ENCODE data around the gene HLF. TPM values are rescaled to one million over a fixed set of nuclear protein-coding genes. Genes with fewer than 3 reads are reported as not detected.

HLF gene
- total and polyA plus RNA-seq, 10 of the 15 experiments (the other 5 are each of a cell fraction or from before 2014, with no cell fraction given), result 0.01 to 0.33 (median 0.20) TPM; not detected in 3

DNA sequence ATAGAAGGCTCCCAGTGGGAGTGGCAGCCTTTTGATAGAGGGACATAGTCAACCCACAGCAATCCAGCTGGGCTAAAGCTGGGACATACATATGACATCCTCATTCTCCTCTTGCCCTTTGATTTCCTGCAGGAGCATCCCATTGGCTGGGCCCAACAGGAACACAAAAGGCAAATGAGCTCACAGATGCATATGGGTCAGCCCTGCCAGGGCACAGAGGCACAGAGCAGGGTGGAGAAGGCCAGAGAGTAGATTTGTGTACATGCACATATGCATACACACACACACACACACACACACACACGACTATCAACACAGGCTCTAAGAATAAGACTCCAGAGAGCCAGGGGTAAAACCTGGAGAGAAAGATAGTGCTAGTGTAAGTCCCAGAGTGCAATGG, 98.3 kb downstream of the HLF start (continued):
- TF ChIP-seq CHD4 (IDR thresholded peaks at IDR 0.05) (no peak), TCF12 (IDR thresholded peaks at IDR 0.05; ENCODE audit: low read depth, low read length) (no peak), KLF5 (IDR thresholded peaks at IDR 0.05; ENCODE audit: partially characterized antibody) (no peak)
- TF ChIP-seq, protein P1, sequence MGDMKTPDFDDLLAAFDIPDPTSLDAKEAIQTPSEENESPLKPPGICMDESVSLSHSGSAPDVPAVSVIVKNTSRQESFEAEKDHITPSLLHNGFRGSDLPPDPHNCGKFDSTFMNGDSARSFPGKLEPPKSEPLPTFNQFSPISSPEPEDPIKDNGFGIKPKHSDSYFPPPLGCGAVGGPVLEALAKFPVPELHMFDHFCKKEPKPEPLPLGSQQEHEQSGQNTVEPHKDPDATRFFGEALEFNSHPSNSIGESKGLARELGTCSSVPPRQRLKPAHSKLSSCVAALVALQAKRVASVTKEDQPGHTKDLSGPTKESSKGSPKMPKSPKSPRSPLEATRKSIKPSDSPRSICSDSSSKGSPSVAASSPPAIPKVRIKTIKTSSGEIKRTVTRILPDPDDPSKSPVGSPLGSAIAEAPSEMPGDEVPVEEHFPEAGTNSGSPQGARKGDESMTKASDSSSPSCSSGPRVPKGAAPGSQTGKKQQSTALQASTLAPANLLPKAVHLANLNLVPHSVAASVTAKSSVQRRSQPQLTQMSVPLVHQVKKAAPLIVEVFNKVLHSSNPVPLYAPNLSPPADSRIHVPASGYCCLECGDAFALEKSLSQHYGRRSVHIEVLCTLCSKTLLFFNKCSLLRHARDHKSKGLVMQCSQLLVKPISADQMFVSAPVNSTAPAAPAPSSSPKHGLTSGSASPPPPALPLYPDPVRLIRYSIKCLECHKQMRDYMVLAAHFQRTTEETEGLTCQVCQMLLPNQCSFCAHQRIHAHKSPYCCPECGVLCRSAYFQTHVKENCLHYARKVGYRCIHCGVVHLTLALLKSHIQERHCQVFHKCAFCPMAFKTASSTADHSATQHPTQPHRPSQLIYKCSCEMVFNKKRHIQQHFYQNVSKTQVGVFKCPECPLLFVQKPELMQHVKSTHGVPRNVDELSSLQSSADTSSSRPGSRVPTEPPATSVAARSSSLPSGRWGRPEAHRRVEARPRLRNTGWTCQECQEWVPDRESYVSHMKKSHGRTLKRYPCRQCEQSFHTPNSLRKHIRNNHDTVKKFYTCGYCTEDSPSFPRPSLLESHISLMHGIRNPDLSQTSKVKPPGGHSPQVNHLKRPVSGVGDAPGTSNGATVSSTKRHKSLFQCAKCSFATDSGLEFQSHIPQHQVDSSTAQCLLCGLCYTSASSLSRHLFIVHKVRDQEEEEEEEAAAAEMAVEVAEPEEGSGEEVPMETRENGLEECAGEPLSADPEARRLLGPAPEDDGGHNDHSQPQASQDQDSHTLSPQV (IDR thresholded peaks at IDR 0.05), result no peak
- TF ChIP-seq, protein P2, sequence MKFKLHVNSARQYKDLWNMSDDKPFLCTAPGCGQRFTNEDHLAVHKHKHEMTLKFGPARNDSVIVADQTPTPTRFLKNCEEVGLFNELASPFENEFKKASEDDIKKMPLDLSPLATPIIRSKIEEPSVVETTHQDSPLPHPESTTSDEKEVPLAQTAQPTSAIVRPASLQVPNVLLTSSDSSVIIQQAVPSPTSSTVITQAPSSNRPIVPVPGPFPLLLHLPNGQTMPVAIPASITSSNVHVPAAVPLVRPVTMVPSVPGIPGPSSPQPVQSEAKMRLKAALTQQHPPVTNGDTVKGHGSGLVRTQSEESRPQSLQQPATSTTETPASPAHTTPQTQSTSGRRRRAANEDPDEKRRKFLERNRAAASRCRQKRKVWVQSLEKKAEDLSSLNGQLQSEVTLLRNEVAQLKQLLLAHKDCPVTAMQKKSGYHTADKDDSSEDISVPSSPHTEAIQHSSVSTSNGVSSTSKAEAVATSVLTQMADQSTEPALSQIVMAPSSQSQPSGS (IDR thresholded peaks at IDR 0.05; ENCODE audit: low read length), result no peak

DNA sequence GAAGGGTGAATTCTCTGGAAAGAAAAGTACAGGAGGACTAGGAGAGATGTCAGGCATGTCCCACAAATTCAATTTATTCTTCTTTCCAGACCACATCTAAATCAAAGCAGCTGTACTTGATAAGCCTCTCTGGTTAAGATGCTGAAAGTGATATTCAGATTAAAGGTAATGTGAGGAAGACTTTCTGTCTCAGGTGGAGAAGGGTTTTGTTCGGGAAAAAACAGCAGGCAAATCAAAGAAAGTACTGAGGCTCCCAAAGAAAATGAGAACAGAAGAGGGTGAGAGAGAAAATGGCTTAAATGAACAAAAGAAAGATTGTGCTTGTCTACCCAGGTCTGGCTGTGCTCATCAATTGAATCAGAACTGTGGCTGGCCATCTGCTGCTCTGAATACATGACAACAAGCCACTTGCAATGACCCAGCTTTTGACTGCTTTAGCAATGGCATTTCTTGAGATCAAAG, 101.3 kb downstream of the HLF start:
- no peak for ATAC-seq
- Histone ChIP-seq H3K4me1 (ENCODE audit: control insufficient read depth, insufficient read depth, low read length) (no peaks in the 10 kb centered on the region), H3K9ac (ENCODE audit: control insufficient read depth, insufficient read depth, low read length) (no peak overlapping the region), H3K4me2 (ENCODE audit: control insufficient read depth, insufficient read depth) (no peak overlapping the region), H3K27ac (ENCODE audit: control insufficient read depth, insufficient read depth) (no peak overlapping the region), H3K4me3 (no peak overlapping the region), H4K20me1 (ENCODE audit: control insufficient read depth, insufficient read depth) (no peaks in the 10 kb centered on the region), H3K9me3 (replicated peaks; ENCODE audit: control insufficient read depth, insufficient read depth, low read length) (peaks cover under 1% of the 10 kb centered on the region; the same call in 2 of the 3 replicates), H3K27me3 (replicated peaks in 1 of 2; ENCODE audit: control insufficient read depth in 2 of 2, insufficient read depth in 2 of 2, low read length in 1 of 2) (no peaks in the 10 kb centered on the region), H3K36me3 (ENCODE audit: control insufficient read depth in 2 of 2, insufficient read depth in 2 of 2, low read length in 1 of 2) (no peaks in the 10 kb centered on the region), H3K79me2 (ENCODE audit: control insufficient read depth, insufficient read depth, low read length) (no peaks in the 10 kb centered on the region), H2AFZ (ENCODE audit: control insufficient read depth, low read depth, low read length) (no peak overlapping the region)
- intact Hi-C loops (cut with micrococcal nuclease; ENCODE audit: unreplicated experiment) (no loop called here), in situ Hi-C loops (cut with MboI) (no loop called here)
- BruUV-seq (replicated peaks), result no TSS peak
- ChIA-PET SMC1A (ENCODE audit: uncharacterized antibody, unreplicated experiment) (interaction anchor here (1.0 to 2.5 kb wide), 4 partner anchors 9 to 148 kb away, joined by 4 to 8 read pairs (median 6); no protein-coding TSS in a partner anchor), RAD21 (ENCODE audit: unreplicated experiment) (interaction anchor here (0.6 kb wide), 1 partner anchor 148 kb away, joined by 3 read pairs; no protein-coding TSS in a partner anchor), POLR2A (interaction anchor here (0.6 kb wide), 1 partner anchor 176 kb away, joined by 3 read pairs; no protein-coding TSS in a partner anchor), CTCF (interaction anchor here (1.1 to 3.4 kb wide), 5 partner anchors 10 to 417 kb away, joined by 3 to 30 read pairs (median 4); no protein-coding TSS in a partner anchor)
- no peak for DNase-seq (ENCODE audit: low read depth, low spot score)
- FAIRE-seq, result peak; percentile 7
- 25% methylated on average over 1 of the region's 1 CpG for WGBS (ENCODE audit: insufficient coverage, insufficient replicate concordance, low lambda C conversion rate, missing lambda C conversion rate)
- TF ChIP-seq TCF7 (IDR thresholded peaks at IDR 0.05; ENCODE audit: borderline replicate concordance), result no peak
- TF ChIP-seq, protein P3, sequence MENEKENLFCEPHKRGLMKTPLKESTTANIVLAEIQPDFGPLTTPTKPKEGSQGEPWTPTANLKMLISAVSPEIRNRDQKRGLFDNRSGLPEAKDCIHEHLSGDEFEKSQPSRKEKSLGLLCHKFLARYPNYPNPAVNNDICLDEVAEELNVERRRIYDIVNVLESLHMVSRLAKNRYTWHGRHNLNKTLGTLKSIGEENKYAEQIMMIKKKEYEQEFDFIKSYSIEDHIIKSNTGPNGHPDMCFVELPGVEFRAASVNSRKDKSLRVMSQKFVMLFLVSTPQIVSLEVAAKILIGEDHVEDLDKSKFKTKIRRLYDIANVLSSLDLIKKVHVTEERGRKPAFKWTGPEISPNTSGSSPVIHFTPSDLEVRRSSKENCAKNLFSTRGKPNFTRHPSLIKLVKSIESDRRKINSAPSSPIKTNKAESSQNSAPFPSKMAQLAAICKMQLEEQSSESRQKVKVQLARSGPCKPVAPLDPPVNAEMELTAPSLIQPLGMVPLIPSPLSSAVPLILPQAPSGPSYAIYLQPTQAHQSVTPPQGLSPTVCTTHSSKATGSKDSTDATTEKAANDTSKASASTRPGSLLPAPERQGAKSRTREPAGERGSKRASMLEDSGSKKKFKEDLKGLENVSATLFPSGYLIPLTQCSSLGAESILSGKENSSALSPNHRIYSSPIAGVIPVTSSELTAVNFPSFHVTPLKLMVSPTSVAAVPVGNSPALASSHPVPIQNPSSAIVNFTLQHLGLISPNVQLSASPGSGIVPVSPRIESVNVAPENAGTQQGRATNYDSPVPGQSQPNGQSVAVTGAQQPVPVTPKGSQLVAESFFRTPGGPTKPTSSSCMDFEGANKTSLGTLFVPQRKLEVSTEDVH (IDR thresholded peaks at IDR 0.05; ENCODE audit: low read depth, partially characterized antibody), result no peak
- no peak for TF ChIP-seq WRNIP1 (IDR thresholded peaks at IDR 0.05; ENCODE audit: borderline replicate concordance, low read depth, low read length)
- TF ChIP-seq PML (IDR thresholded peaks at IDR 0.05; ENCODE audit: low read length), result no peak
- TF ChIP-seq, protein P4, sequence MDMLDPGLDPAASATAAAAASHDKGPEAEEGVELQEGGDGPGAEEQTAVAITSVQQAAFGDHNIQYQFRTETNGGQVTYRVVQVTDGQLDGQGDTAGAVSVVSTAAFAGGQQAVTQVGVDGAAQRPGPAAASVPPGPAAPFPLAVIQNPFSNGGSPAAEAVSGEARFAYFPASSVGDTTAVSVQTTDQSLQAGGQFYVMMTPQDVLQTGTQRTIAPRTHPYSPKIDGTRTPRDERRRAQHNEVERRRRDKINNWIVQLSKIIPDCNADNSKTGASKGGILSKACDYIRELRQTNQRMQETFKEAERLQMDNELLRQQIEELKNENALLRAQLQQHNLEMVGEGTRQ (IDR thresholded peaks at IDR 0.05; ENCODE audit: borderline replicate concordance, low read depth, low read length), result no peak
- no peak for TF ChIP-seq BHLHE40 (IDR thresholded peaks at IDR 0.05; ENCODE audit: borderline replicate concordance in 1 of 2, low read depth in 2 of 2, low read length in 1 of 2)
- TF ChIP-seq, protein P5, sequence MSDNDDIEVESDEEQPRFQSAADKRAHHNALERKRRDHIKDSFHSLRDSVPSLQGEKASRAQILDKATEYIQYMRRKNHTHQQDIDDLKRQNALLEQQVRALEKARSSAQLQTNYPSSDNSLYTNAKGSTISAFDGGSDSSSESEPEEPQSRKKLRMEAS (IDR thresholded peaks at IDR 0.05; ENCODE audit: low read depth, low read length), result no peak

All from GM12878 (cell line).